Measurements from ENCODE around the gene EEF1G.
"Not testable (repeated sequence)": the region's sequence is repeated elsewhere in the genome, so short reads cannot be mapped to it uniquely, and the experiment has no call there.

The EEF1G gene

GRCh38 chr11:62603072-62603408 is 29.3 kb upstream of the EEF1G start:
- no peak for DNase-seq

DNA sequence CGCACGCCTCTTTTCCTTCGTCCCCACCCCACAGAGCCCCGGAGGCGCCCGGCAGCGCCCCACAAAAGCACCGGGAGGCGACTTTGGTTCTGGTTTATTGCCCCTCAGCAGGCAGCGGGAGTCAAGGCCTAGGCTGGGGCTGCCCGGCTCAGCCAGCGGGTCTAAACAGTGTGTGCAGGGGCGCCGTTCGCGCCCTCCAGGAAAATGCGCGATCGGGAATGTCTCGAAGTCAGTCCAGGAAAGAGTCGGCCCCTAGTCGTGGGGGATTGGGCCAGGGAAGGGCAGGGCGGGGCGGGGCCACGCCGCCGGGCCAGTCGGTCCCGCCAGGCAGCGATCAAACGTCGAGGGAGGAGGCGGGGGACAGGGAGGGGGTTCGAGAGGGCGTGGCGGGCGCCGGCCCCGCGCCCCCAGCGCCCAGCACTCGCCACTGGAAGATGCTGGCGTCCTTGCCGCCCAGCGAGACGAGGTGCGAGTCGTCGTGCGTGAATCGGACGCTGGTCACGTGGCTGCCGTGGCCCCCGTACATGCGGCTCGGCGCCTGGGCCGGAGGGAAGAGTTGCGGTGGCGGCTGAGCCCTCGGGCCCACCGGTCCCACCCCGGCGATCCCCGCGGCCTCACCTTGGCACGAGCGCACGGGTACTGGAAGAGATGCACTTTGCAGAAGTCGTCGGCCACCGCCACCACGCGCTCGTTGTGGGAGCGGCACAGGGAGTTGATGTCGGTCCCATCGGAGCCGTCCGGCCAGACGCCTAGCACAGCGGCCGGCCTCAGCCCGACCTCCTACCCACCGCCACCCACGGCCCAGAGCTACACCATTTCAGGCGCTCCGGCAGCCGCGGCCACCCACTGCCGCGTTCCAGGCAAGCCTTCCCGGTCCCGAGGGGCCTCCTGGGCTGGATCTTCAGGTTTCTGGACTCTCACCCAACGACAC is 28.7 kb upstream of the EEF1G start:
- no peak for DNase-seq

GRCh38 chr11:62601372-62602140 is 27.9 kb upstream of the EEF1G start, which contains the start of gene MTA2:
Gene MTA2 (minus strand): TSS chr11:62601865. CDS start chr11:62601450, 415 bp downstream.
- DNase-seq: peak; percentile 99

GRCh38 chr11:62601122-62601371 is 27.4 kb upstream of the EEF1G start:
- peak; percentile 47 for DNase-seq

DNA sequence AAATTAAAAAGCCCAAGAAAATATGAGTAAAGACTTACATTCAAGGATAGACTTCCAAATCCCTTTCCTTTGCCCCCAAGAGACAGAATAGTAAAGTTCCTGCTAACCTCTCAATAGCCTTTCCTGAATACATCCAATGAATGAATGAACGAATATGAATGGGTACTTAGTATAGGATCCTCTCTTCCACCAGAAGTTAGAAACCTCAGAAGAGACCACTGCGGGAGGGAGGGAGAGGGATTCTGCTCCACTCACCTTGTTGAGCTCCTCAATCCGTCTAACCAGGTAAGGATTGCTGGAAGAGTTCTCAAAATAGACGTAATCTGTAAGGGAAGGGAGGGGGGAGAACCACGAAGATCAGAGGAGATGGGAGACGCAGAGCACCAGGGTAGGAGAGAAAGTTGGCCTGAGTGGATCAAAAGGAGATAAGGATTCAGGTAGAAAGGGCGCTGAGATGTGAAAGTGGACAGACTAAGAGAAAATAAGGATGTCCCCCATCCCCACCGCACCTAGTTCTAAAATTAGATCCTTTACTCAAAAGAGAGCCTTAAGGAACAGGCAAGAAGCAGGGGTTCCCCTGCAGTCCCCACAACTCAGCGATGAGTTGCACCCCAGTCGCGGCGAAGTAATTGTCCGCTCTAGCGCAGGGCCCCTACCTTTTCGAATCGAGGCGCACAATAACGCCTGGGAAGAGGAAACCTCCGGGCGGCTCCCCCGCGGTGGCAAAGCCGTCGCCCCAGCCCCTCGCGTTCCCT is 26.9 kb upstream of the EEF1G start:
- peak; percentile 44 for DNase-seq

DNA sequence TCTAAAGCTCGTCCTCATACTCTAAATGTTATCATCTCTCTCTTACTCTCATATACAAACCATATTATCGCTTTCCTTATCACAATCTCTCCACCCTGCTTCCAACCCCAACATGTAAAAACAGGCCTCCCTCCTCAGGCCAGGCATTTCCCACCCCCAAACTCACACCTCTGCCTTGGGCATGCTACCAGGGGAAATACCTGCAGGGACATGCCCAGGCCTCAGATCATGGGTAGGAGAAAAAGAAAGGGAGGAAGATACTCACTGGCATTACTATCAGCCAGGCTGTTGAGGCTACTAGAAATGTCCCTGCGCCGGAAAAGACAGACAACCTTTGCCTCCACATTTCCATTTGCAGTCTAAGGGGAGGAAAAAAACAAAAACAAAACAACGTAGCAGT is 26.2 kb upstream of the EEF1G start:
- no peak for DNase-seq

DNA sequence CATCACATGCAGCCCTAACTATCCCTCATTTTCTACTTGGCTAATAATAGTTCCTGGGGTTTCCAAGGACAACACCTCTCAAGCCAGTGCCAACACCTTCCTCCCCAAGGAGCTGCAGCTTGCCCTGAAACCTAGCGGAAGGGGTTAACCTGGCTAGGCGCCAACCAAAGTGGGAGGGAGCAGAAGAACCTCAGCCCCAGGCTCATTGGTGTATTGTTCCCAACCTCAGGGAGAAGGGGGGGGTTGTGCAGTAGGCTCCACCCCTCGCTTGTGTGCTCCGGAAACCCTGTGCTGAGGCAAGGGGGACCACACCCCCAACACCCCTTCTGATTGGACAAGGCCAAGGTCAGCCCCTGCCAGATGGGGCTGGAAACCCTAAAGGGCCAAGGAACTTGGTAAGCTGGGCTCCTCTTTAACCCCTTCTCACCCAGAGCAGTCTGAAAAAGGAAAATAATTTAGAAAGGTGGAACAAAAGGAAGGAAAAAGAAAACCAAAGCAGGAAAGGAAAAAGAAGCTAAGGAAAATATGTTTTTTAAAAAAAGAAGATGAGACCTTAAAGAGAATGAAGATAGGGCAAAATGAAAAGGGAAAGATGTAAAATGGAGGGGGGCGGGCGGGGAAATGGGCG is 25.5 kb upstream of the EEF1G start:
- DNase-seq: peak; percentile 99

- no peak for DNase-seq
Observed at GRCh38 chr11:62595124-62595523, 21.4 kb upstream of the EEF1G start.

- peak; percentile 89 for DNase-seq
Observed at GRCh38 chr11:62593434-62594044, 19.8 kb upstream of the EEF1G start.

DNA sequence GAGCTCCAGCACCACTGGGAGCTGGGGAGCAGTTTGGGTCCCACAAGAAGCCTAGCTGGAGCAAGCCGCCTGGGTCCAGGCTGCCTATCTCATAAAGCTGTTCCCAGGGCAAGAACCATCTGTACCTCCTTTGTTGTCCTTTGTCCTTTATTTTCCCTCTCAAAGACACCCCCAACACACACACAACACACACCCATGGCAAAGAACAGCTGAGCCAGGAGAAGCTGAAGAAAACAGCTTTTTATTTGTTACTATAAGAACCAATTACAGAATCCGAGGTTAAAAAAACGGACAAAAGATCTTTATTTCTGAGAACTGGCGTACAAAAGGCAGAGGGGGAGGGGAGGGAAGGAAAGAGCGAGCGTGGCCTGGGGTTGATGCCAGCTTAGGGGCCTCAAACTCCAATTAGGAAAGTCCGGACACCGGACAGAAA is 19.3 kb upstream of the EEF1G start:
- DNase-seq: no peak

DNA sequence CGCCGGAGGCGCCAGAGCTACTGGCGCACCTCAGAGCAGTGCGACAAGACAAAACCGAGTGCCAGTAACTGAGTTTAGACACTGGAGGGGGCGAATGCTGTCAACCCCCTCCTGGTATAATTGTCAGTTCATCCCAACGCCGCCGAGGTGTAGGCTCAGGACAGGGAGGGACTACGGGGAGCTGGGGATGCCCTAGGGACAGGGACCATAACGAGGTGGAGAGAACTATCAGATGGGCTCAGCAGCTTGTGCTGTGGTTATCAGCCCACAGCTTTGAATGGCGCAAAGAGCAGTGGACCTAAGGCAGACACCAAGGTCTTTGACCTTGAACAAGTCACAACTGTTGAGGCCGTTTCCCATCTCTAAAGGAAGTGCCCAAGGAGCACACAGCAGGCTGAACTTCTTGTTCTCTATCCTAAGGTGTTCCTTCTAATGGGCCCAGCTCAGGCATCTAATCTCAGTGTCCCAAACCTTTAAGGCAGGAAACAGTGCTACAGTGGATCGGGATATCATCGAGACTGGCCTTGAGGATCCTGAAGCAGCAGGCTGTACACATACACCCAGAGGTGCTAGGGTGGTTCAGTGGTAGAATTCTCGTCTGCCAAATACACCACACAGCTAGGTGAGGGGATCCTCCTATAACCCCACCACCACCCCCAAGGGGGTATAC is 18.6 kb upstream of the EEF1G start:
- no peak for DNase-seq

DNA sequence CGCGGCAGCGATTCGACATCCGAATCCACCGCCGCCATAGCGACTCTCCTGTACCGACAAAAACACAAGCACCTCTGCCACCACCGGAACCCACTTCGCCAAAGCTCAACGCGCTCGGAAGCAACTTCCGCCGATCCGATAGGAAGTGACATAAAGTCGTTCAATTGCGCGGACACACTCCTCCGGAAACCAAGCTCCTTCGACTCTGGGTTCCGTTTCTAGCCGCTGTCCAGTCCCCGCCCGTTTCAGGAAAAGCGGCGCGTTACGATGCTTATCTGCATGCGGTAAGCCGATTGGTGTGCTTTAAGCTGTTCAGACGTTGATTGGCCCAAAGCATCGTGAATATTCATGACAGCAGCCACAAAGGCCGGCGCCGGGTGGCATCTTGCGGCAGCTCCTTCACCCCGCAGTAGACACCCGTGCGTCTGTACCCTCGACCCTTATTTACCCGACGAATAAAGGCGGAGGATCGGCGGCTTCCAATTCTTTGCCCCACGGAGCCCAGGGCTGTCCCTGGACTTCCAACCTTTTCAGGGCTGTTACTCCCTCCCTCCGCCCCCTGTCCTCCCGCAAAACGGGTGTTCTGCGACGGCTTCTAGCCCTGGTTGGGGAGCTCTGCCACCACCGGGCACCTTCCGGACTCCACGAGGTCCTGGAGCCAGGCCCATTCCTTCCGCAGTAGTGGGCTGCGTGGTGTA is 17.9 kb upstream of the EEF1G start, which contains the start of gene TUT1:
Gene TUT1 (minus strand): TSS at position 76 of the 698 bp plus-strand sequence. CDS start 38 bp downstream, at position 38.
- DNase-seq: peak; percentile 100

DNA sequence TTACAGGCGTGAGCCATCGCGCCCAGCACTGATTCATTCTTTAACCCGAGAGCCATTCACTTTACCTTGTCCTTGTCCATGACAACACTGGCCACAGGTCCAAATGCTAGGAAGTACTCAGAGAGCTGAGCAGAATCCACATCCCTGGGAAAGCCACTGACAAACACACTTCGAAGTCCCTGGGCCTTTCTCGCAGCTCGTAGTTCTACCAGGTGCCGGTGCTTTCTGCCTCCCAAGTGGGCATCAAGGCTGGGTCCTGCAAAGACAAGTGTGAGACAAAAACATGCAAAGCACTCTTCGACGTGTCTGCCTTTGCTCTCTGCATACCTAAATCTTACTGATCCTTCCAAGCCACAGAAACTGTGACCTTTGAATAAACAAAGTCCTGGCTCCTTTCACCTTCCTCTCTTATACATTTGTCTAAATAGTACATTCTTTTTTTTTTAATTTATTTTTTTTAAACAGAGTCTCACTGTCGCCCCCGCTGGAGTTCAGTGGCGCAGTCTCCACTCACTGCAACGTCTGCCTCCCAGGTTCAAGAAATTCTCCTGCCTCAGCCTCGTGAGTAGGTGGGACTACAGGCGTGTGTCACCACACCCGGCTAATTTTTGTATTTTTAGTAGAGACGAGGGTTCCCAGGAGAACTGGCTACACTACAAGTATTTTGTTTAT is 15.4 kb upstream of the EEF1G start:
- peak; percentile 42 for DNase-seq

DNA sequence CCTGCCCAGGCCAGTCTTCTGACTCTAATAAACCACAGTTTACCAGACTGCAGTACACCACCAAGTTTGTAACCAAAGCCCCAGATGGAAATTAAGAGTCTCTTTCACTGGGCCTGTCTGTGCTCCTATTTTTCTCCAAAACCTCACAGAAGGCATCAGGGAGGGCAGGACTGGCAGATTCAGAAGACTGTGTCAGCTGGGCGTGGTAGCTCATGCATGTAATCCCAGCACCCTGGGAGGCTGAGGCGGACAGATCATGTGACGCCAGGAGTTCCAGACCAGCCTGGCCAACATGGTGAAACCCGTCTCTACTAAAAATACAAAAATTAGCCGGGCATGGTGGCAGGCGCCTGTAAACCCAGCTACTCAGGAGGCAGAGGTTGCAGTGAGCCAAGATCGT is 11.7 kb upstream of the EEF1G start:
- DNase-seq: not testable (repeated sequence)

GRCh38 chr11:62581735-62582134 is 8.0 kb upstream of the EEF1G start:
- not testable (repeated sequence) for DNase-seq

DNA sequence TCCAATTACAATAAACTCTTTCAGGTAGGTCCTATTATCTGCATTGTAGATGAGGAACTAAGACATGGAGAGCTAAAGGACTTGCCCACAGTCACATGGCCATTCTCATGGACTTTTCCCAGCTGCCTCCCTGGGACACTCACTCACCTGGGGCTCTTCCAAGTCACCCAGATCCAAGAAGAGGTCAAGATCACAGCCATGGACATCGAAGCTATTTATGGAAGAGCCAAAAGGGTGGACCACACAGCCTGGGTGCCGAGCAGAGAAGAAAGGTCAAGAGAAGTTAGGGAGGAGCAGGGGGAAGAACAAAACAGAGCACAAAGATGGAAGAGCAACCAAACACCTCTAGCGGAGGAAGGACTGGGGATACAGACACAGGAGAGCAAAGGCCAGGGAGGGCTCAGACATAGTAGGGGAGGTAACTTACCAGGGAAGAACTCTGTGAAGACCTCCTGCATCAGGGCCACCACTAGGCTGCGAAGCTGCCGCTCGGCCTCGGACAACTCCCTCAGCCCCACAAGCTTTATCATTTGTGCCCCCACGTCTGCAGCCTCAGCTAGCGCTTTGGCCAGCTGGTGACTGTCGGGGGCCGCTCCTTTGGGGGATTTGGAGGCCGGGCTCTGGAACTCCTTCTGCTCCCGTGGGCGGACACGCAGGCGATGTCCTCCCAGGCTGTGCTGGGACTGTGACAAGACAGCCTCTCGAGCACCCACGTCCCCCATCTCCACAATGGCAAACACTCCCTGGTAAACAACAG is 7.4 kb upstream of the EEF1G start:
- no peak for DNase-seq

DNA sequence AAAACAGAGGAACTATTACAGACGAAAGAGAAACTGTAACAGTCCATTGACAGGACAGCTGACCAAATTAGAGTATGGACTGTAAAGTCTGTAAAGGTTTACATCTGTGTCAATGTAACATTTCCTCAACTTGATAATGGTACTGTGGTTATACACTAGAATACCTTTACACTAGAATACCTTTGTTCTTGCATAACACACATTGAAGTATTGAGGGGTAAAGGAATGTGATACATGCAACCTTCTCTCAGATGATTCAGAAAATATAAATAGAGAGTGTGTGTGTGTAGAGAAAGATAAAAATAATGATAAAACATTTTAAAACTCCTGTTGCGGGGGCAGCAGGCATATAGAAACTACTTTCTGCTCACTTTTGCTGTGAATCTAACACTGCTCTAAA is 5.6 kb upstream of the EEF1G start:
- DNase-seq: no peak

- no peak for DNase-seq
Observed at GRCh38 chr11:62578541-62578940, 4.8 kb upstream of the EEF1G start.

DNA sequence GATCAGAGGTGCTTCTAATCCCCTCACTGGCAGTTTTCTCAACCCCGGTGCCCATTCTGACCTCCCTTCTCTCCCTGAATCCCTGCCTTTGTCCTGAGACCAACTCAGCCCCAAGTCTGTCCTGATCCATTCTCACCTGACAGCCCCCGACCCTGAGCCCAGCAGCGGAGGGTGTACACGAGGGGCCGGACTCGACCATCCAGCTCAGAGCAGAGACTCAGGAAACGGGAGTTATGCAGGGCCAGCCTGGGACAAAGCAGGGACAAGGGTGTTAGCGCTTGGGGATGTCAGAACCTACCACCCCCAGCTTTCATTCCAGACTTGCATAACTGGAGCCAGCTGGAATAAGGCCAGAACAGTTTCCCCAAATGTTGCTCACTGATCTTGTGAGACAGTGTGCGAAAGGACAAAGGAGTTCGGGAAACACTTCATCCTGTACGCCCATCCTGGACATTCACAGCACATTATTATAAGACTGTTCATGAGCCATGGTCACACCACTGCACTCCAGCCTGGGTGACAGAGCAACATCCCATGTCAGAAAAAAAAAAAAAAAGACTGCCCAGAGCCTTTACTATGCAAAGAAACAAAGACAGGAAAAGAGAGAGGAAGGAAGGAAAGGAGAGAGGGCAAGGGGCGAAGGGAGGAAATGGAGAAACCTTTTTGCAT is 3.5 kb upstream of the EEF1G start:
- no peak for DNase-seq
